ENCODE results near the gene MALL. TPM values are rescaled to one million over a fixed set of nuclear protein-coding genes. Genes with fewer than 3 reads are reported as not detected.

Gene MALL
- total and polyA plus RNA-seq, 4 donors = 41.5 to 123 (median 109) TPM

DNA sequence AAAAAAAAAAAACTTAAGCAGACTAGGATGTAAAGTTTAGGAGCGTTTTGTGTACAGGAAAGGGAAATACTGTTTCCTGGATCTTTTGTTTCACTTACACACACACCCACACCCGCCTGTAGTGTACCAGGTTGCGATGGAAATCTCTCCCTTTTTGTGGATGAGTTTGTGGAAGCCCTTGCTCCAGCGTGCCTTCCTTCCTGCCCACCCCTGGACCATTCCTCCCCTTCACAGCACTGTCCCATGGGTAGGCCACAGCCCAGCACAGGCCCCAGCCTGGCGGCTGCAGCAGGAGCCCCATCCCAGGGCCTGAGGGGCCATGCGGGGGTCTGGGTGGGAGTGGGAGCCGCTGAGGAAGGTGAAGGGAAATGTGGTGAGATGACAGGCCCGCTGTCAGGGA is 15.1 kb downstream of the MALL start:
- Histone ChIP-seq H3K27ac (ENCODE audit: low read depth in 1 of 2, low read length in 1 of 2) (peak overlapping the region; percentile 86 to 91), H3K9ac (ENCODE audit: insufficient read depth in 1 of 2, low read length in 2 of 2) (no peak overlapping the region), H3K36me3 (ENCODE audit: control insufficient read depth in 4 of 4, insufficient read depth in 4 of 4, low read length in 4 of 4) (no peaks in the 10 kb centered on the region), H3K27me3 (ENCODE audit: control insufficient read depth in 3 of 3, insufficient read depth in 3 of 3, low read length in 2 of 3) (no peaks in the 10 kb centered on the region), H3K9me3 (ENCODE audit: control insufficient read depth in 4 of 4, insufficient read depth in 3 of 4, low read length in 3 of 4) (no peaks in the 10 kb centered on the region), H3K4me1 (ENCODE audit: control insufficient read depth in 5 of 5, insufficient read depth in 5 of 5, low read length in 5 of 5) (peaks cover 0 to 51% (median 21%) of the 10 kb centered on the region in 5 donors), H3K4me3 (no peak overlapping the region)
- DNase-seq (no peak), ATAC-seq (ENCODE audit: insufficient read depth, low FRiP score) (no peak)
- 54 to 60% methylated on average over 7 to 8 of the region's 8 CpGs for WGBS, 2 donors
- TF ChIP-seq, protein P1, sequence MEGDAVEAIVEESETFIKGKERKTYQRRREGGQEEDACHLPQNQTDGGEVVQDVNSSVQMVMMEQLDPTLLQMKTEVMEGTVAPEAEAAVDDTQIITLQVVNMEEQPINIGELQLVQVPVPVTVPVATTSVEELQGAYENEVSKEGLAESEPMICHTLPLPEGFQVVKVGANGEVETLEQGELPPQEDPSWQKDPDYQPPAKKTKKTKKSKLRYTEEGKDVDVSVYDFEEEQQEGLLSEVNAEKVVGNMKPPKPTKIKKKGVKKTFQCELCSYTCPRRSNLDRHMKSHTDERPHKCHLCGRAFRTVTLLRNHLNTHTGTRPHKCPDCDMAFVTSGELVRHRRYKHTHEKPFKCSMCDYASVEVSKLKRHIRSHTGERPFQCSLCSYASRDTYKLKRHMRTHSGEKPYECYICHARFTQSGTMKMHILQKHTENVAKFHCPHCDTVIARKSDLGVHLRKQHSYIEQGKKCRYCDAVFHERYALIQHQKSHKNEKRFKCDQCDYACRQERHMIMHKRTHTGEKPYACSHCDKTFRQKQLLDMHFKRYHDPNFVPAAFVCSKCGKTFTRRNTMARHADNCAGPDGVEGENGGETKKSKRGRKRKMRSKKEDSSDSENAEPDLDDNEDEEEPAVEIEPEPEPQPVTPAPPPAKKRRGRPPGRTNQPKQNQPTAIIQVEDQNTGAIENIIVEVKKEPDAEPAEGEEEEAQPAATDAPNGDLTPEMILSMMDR (IDR thresholded peaks at IDR 0.05; ENCODE audit: control extremely low read depth, extremely low read depth) = no peak

DNA sequence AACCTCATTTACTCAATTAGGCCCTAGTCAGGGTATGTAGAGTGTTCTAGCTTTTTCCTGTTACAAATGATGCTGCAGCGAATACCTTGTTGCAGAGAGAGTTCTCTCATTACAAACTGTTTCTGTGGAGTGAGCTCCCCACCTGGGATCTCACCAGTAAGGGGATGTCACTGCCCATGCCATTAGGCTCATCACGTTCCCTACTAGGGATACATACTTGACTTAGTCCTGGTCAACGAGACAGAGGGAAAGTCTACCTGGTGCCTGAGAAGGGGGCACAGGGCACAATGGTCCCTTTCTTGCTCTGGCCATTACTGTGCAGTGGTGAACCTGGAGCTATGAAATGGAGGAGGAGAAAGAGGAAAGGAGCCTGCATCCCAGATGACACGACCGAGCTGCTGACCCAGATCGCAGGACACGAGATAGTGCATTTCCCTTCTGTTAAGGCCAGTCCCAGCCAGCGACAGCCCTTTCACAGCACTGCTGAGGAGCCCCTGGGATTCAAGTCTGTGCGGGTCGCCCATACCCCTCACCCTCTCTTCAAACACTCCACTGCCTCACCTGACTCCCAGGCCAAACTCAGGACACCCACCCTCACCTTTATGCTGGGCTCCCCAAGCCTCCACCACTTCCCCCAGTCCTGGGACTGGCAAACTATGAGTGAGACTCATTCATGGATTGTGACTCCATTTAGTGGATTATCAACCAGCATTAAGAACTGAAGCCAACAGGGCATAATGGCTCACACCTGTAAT is 16.0 kb downstream of the MALL start:
- no peak for DNase-seq
- H3K9me3 ChIP-seq (ENCODE audit: control insufficient read depth in 4 of 4, insufficient read depth in 3 of 4, low read length in 3 of 4) = no peaks in the 10 kb centered on the region

GRCh38 chr2:110099038-110099425 is 16.6 kb downstream of the MALL start:
- no peak for ATAC-seq (ENCODE audit: insufficient read depth, low FRiP score)
- Histone ChIP-seq H3K4me1 (ENCODE audit: control insufficient read depth in 5 of 5, insufficient read depth in 5 of 5, low read length in 5 of 5) (peaks cover 0 to 44% (median 14%) of the 10 kb centered on the region in 5 donors), H3K4me3 (no peak overlapping the region), H3K9me3 (ENCODE audit: control insufficient read depth in 4 of 4, insufficient read depth in 3 of 4, low read length in 3 of 4) (no peaks in the 10 kb centered on the region), H3K27ac (ENCODE audit: low read depth in 1 of 2, low read length in 1 of 2) (peak overlapping the region in 1 of 2 donors; percentile 75), H3K27me3 (ENCODE audit: control insufficient read depth in 3 of 3, insufficient read depth in 3 of 3, low read length in 2 of 3) (no peaks in the 10 kb centered on the region), H3K36me3 (ENCODE audit: control insufficient read depth in 4 of 4, insufficient read depth in 4 of 4, low read length in 4 of 4) (no peaks in the 10 kb centered on the region), H3K9ac (ENCODE audit: insufficient read depth in 1 of 2, low read length in 2 of 2) (no peak overlapping the region)
- TF ChIP-seq, protein P1 (IDR thresholded peaks at IDR 0.05; ENCODE audit: control extremely low read depth, extremely low read depth) = no peak
- no peak for DNase-seq
- 55 to 73% methylated on average over 6 of the region's 6 CpGs for WGBS, 2 donors

More for the DNA sequence above, 16.0 kb downstream of the MALL start:
- Histone ChIP-seq H3K9ac (ENCODE audit: insufficient read depth in 1 of 2, low read length in 2 of 2) (no peak overlapping the region), H3K4me3 (no peak overlapping the region), H3K36me3 (ENCODE audit: control insufficient read depth in 4 of 4, insufficient read depth in 4 of 4, low read length in 4 of 4) (no peaks in the 10 kb centered on the region), H3K4me1 (ENCODE audit: control insufficient read depth in 5 of 5, insufficient read depth in 5 of 5, low read length in 5 of 5) (peaks cover 0 to 46% (median 14%) of the 10 kb centered on the region in 5 donors), H3K27me3 (ENCODE audit: control insufficient read depth in 3 of 3, insufficient read depth in 3 of 3, low read length in 2 of 3) (no peaks in the 10 kb centered on the region), H3K27ac (ENCODE audit: low read depth in 1 of 2, low read length in 1 of 2) (peak overlapping the region in 1 of 2 donors; percentile 75)
- ATAC-seq (ENCODE audit: insufficient read depth, low FRiP score) = no peak
- whole genome bisulfite sequencing, 2 donors = 69 to 78% methylated on average over 9 to 10 of the region's 10 CpGs
- TF ChIP-seq, protein P1 (IDR thresholded peaks at IDR 0.05; ENCODE audit: control extremely low read depth, extremely low read depth) = no peak
